HS-27A (cell line): Measurements from ENCODE around the gene SOCS7.
"Not testable (repeated sequence)": the region's sequence is repeated elsewhere in the genome, so short reads cannot be mapped to it uniquely, and the experiment has no call there.

Source experiments
- DNase-seq: peaks from one replicate; pipeline ENCODE4 v3.0.0-alpha.2; 2012; ENCODE audit warnings: low read depth, missing footprints

SOCS7 gene

GRCh38 chr17:38421171-38421841 lies 69.7 kb downstream of the SOCS7 start:
- no peak for DNase-seq

DNA sequence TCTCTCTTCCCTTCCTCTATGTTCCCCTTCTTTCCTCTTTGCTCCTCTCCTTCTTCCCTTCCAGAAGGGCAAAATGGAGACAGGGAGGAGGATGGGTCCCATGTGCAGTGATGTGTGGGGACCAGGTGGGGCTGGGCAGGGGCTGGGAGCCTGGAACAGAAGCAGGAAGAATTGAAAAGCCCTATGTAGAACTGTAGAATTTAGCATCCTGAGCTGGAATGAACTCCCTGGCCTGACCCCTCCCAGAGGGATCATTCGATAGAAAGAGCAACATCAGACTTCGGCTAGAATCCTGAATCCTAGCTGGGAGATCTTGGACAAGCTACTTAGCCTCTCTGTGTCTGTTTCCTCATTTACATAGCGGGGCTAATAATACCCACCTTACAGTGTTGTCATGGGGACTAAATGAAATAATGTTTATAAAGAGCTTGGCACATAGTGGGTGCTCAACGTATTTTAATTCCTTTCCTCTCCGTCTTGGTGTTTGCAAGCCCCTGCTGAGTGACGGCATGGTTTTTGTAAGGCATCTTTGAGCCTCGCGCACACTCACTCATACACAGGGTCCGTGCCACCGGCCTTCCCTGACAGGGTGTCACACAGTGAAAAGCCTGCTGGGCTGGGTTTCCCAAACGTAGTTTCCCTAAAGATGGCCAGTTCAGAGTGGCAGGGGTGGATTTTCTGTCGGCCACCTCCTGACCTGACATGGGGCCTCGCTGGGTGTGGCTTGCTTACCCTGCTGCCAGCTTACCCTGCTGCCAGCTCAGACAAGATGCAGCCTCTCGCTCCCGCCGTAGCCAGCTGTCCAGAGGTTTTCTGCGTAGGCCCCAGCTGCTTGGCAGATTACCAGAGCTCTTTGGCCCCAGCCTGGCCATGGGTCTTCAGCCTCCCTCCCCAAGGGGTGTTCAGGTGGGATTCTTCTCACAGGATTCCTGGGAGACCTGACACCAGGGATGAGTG lies 70.5 kb downstream of the SOCS7 start:
- no peak for DNase-seq

DNA sequence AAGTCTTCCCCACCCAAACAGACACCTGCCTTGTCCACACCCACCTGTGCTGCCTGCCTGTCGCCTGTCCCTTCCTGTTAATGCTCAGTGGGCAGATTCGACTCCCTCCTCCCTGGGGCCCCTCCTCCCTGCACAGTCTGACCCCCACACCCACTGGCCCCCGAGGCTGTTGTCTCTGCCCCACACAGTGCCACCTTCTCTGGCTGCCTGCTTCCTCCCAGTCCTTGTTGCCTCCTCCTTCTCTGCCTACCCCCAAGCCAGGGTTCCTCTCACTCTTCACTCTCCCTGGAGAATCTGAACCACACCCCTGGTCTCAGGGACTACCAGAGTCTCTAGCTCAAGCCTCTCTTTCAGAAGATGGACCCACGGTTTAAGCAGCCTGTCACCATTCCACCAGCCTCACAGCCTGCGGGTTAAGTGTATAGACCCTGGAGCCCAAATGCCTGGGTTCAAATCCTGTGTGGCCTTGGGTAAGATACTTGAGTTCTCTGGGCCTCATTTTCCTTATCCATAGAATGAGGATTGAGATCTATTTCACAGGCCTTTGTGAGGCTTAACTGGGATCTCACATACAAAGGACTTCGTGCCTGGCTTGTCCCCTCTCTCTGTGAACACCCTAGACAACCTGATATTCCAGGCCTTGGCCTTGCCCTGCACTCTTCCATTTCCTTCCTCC lies 72.8 kb downstream of the SOCS7 start:
- DNase-seq: no peak

DNA sequence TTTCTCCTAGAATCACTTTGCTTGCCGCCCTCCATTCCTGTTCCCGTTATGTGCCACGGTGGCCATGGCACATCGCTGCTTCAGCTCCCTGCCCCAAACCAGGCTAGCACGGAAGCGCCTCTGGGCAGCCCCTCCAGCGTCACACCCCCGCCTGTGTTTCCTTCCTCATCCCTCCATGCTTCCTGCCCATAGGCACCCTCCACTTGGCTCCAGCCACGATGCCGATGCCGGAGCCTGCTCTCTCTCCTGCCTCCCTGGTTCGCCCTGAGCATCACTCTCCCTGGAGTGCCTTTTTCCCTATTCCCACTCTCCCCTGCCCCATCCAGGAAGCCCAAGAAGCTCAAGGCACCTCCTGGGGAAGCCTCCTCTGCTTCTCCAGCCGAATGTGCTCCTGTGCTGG lies 73.4 kb downstream of the SOCS7 start:
- no peak for DNase-seq

GRCh38 chr17:38425744-38426143 lies 74.1 kb downstream of the SOCS7 start:
- no peak for DNase-seq

GRCh38 chr17:38426441-38426840 lies 74.8 kb downstream of the SOCS7 start:
- DNase-seq: no peak

- no peak for DNase-seq
These were observed 75.7 kb downstream of the SOCS7 start for GRCh38 chr17:38427160-38427949.

DNA sequence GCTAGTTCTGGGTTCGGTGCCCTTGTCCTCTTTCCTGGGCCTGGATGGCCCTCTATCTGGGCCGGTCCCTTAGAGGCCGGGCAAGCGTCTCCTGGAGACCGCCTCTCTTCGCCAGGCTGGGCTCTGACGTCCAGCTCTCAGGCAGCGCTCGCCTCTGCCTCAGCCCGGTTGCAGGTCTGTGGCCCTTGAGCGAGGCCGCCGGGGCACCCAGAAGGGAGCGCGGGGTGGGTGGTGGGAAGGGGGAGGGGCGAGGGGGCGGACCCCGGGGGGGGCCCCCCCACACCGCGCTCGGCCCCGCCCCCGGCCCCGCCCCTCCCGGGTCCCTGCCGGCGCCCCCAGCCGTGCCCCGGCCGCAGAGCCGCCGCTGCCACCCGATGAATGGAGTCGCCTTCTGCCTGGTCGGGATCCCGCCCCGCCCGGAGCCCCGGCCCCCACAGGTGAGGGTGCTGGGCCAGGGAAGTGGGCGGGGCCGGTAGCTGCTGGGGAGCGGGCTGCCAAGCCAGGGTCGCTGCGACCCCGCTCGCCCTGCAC lies 76.5 kb downstream of the SOCS7 start, which contains the start of gene ARHGAP23:
ARHGAP23 (plus strand) TSS at position 353 of the 531 bp plus-strand sequence; CDS start at position 375, 22 bp downstream.
- no peak for DNase-seq

GRCh38 chr17:38428643-38429371 lies 77.2 kb downstream of the SOCS7 start:
- no peak for DNase-seq

GRCh38 chr17:38429476-38430100 lies 77.9 kb downstream of the SOCS7 start:
- no peak for DNase-seq

DNA sequence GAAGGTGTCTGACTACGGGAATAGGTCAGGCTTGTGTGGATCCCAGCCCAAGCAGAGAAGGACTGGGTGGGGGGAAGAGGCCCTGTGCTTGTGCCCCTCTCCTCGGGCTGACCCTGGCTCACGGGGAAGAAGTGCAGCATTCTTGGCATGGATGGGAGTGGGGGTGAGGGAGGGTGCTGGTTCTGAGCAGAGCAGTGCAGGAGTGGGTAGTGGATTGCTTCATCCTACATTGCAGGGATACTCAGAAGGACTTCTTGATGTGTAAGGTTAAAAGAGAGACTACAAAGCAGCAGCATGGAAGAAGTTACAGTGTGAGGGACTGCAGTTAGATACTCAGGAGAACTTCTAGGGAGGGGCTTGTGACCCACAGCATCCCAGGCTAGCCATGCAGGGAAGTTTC lies 78.7 kb downstream of the SOCS7 start:
- DNase-seq: no peak

GRCh38 chr17:38430822-38431221 lies 79.2 kb downstream of the SOCS7 start:
- no peak for DNase-seq

DNA sequence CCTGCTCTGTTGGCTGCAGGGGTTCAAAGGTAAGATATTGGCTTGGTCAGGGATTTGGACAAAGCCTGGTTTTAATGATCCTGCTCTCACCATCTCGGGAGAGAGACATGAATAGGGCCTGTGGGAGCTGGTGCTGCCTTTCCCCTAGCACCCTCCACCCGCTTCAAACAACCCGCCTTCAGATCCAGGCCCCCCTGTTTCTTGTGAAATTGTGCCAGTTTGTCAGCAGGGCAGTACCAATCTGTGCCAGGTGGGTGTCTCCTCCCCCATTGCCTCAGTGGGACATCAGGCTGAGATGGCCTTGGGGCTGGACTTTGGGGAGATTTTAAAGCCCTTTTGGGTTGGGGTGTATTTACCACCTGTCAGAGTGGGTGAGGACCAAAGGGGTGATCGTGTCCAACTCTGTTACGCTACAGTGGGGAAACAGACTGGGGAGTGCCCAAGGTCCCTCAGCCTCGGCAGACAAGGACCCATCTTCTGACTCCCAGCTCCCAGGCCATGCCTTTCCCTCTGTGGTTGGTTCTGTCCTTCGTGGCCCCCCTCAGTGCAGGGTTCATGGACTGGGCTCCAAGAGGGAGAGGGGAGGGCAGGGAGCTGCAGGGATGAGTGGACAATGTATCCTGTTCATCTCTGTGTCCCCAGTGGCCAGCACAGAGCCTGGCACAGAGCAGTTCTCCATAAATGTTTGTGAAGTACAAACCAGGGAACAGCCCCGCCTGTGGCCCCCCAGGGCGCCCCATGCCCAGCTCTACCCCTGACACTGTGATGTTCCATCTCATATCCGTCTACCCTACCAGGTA lies 79.9 kb downstream of the SOCS7 start:
- no peak for DNase-seq

GRCh38 chr17:38434178-38434665 lies 82.6 kb downstream of the SOCS7 start:
- no peak for DNase-seq

- no peak for DNase-seq
These were observed 84.2 kb downstream of the SOCS7 start for GRCh38 chr17:38435795-38436194.

- DNase-seq: no peak
These were observed 84.7 kb downstream of the SOCS7 start for GRCh38 chr17:38436386-38436785.

DNA sequence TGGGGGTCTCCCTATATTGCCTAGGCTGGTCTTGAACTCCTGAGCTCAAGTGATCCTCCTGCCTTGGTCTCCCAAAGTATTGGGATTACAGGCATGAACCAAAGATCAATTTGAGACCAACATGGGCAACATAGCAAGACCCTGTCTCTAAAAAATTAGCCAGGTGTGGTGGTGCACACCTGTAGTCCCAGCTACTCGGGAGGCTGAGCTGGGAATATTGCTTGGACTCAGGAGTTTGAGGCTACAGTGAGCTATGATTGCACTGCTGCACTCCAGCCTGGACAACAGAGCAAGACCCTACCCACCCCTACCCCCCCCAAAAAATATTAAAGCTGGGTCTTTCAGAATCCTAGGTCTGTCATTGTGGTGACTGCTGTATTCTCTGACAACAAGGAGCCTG lies 85.7 kb downstream of the SOCS7 start:
- DNase-seq: not testable (repeated sequence)

DNA sequence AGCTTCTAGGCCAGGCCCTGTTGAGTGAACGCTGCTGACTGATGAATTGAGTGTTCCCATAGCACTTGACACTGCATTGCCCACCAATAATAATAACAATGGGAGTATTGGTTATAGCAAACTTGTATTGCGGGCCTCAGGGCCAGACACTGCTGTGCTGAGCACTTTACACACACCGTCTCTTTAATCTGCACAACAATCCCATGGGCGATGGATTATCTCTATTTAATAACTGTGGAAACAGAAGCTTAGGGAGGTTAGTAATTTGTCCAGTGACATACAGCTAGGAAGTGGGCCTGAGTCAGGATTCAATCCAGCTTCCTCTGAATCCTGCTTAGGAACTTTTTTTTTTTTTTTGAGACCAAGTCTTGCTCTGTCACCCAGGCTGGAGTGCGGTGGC lies 87.8 kb downstream of the SOCS7 start:
- DNase-seq: no peak
